H4 (cell line): Measurements from ENCODE around the gene SRSF6. TPM values are rescaled to one million over a fixed set of nuclear protein-coding genes. Genes with fewer than 3 reads are reported as not detected.
"Not testable (repeated sequence)": the region's sequence is repeated elsewhere in the genome, so short reads cannot be mapped to it uniquely, and the experiment has no call there.

ENCODE experiments used
- DNase-seq: peaks from one replicate; pipeline ENCODE4 v3.0.0-alpha.2; 2015; ENCODE audit warnings: low spot score
- total RNA-seq: library from RNA; depleted of rRNA; stranded (reverse); fragments of >200 nt; shearing (Covaris generic); gene quantifications from 2 replicates; pipeline ENCODE4 v1.2.3, GENCODE V29; 2014

SRSF6 gene
- total RNA-seq, 1 experiment from 2014 or later, result 41.9 TPM

DNA sequence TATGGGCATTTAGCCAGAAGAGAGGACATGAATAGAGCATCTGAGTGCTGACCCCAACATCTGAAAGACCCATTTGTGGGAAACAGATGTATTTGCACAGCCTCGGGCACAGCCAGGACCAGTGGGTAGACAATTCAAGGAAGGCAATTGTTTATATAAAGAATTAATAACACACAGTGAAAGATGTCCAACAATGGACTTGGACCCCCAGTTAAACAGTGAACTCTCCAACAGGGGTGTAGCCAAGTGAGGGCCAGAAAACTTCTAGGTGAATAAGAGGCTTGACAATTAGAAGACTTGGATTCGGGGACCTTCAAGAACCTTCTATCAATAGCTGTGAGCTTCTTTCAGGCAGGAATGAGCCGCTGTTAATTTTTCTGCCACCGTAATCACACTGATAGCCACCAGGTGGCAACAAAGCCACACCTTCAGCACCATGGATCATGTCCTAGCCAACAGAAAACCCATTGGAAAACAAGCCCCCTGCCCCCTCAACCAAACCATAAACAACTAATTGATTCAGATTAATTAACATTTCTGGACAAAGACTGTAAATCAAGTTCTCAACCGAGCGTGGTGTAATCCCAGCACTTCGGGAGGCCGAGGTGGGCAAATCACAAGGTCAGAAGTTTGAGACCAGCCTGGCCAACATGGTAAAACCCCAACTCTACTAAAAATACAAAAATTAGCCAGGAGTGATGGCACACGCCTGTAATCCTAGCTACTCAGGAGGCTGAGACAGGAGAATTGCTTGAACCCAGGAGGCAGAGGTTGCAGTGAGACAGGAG lies 8.8 kb upstream of the SRSF6 start:
- peak; percentile 35 for DNase-seq

DNA sequence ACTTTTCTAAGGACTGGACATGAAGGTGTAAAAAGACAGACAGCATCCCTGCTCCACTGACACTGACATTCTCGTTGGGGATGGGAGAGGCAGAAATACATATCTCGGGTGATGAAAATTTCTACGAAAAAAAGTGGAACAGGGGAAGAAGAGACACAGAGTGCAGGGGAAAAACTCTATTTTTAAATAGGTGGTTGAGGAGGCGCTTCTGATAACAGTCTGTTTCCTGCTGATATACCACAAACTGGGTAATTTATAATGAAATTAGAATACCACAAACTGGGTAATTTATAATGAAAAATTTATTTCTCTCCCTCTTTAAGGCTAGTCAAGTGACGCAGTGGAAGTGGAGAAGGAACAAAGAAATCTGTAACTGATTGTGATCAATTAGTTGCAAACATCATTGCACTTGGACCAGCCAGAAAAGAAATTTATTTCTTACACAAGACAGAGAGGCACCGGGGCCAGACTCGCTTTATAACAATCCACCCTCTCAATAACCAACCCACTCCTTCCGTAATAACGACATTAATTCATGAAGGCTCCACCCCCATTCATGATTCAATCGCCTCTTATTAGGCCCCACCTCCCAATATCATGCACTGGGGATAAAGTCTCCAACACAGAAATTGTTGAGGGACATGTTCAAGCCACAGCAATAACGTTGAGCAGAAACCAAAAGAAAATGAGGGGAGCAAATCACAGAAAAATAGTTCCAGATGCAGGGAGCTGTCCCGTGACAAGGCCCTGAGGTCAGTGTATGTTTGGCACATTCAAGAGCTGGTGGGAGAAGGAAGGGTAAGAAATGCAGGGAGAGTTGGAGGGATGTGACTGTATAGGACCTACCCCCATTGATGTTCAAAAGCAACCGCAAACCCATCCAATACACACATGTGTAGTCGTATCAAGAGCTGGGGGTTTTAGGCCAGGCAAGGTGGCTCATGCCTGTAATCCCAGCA lies 6.6 kb upstream of the SRSF6 start:
- DNase-seq, result no peak

DNA sequence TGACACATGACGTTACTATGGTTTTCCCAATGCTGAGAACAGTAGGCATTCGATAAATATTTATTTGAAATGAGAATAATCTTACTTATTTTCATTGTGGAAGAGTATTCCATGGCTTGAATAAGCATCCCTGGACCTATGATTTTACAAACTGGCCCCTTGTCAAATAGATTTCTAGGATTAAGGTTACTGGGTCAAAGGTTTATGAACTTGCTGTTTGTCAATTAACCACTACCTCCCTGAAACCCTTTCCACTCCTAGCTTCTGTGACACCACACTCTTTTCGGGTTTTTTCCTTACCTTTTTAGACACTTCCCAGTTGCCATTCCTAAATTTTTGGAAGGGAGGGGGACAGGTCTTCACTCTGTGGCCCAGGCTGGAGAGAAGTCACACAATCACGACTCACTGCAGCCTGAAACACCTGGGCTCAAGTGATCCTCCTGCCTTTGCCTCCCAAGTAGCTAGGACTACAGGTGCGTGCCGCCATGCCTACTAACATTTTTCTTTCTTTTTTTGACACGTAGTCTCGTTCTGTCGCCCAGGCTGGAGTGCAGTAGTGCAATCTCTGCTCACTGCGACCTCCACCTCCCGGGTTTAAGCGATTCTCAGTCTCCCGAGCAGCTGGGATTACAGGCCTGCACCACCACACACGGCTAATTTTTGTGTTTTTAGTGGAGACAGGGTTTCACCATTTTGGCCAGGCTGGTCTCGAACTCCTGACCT lies 5.1 kb upstream of the SRSF6 start:
- no peak for DNase-seq

DNA sequence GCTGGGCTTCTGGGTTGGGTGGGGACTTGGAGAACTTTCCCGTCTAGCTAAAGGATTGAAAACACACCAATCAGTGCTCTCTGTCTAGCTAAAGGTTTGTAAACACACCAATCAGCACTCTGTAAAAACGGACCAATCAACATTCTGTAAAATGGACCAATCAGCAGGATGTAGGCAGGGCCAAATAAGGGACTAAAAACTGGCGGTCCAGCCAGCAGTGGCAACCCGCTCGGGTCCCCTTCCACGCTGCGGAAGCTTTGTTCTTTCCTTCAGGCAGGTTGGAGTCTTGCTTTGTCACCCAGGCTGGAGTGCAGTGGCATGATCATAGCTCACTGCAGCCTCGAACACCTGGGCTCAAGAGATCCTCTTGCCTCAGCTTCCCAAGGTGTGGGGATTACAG lies 1.4 kb upstream of the SRSF6 start:
- not testable (repeated sequence) for DNase-seq

DNA sequence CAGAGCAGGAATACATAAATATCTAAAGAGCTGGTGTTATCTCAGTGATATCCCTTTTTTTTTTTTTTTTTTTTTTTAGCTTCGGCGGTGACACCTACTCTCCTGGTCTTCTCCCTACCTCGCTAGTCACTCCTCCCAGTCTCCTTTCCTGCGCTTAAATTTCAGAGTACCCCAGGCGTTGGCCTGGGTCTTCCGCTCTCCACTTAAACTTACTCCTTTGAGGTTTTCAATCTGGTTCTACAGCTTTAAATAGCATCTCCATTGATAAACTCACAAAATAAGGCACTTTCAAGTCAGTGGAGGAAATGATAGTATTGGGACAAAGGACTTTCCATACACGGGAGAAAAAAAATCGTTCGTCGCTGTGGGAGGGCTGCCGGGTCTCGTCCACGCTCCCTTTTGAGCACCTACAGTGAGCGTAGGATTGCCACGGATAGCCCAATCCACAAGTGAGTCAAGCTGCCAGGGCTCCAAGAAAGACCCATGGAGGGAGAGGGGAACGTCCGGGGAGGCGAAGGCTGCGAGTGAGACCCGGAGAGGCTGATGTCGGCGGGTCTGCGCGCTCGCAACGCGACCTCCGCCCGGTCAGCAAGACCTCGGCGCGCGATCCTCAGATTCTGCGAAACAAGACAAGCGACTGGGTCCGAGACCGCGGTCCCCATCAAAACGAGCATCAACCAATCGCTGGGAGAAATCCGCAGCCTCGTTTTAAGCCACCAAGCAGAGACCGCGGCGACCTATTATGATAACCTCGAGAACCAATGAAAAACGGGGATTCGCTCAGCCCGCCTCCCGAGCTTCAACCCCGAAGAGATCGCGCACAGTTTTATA lies 672 bp upstream of the SRSF6 start:
- DNase-seq, result peak; percentile 88

DNA sequence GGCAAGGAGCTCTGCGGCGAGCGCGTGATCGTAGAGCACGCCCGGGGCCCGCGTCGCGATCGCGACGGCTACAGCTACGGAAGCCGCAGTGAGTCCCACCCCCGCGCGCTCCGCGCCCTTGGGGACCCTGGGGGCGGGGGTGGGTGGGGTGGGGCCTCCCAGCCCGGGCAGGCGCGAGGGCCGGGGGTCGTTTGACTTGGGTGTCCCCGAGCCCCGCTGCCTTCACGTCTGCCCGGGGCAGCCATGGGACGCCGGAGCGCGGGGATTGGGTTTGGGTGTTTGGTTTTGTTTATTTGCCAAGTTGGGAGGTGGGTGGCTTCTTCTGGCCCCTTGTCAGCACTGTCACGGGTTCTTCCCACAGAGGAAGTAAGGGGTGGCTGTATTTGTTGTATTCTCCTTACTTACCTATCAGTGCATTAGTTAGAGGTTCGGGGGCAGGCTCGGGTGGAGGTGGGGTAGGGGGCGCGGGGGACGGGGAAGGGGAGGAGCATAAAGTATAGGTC lies 777 bp downstream of the SRSF6 start:
- DNase-seq, result no peak

DNA sequence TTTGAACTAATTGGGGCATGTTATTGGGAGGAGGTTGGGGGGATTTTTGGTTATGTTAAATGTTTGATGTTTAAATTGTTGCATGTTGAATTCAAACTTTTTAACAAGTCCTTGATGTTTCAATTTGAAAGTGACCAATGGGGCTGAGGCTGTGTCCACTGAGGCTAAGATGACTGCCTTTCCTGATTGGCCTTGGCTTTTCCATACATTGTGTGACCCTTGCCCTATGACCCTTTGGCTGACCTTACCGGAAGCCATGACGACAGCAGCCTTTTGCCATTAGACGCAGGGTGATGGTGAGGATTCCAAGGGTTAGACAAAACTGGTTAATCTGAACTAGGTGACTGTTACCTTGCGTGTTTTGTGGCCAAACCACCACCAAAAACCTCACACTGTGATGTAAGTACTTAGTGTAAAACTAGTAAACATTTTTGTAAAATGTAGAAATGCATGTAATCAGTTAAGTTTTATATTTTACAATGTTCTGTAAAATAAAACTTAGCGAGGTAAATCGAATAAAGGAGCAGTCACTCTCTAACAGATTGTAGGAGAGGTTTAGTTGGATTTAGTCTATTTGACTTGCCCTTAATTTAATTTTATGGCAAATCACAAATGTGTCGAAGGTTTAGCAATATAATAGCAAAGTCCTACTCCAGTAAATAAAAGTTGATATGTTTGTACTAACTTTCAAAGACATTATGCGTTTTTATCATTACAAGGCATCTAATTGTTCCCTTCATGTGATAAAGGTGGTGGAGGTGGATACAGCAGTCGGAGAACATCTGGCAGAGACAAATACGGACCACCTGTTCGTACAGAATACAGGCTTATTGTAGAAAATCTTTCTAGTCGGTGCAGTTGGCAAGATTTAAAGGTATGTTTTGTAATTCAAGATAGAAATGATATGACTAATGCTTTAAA lies 1.6 kb downstream of the SRSF6 start:
- no peak for DNase-seq

DNA sequence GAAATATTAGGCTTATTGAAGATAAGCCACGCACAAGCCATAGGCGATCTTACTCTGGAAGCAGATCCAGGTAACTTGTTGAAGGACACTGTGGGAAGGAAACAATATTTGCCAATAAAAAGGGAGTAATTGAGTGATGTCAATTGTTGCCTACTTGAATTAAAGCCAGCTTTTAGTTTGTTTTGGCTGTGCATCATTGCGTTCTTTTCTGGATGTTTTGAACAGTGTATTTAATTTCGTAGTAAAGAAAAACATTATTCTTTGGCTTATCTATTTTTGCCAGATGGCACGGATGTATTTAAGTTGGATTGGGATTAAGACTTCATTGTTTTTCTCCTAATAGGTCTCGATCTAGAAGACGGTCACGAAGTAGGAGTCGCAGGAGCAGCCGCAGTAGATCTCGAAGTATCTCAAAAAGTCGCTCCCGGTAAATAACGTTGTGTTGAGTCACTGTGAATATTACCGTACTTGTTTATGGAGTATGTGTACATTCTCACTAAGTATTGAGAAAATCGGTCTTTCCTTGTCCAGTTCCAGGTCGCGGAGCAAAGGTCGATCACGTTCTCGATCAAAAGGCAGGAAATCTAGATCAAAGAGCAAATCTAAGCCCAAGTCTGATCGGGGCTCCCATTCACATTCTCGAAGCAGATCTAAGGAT lies 2.6 kb downstream of the SRSF6 start:
- no peak for DNase-seq

DNA sequence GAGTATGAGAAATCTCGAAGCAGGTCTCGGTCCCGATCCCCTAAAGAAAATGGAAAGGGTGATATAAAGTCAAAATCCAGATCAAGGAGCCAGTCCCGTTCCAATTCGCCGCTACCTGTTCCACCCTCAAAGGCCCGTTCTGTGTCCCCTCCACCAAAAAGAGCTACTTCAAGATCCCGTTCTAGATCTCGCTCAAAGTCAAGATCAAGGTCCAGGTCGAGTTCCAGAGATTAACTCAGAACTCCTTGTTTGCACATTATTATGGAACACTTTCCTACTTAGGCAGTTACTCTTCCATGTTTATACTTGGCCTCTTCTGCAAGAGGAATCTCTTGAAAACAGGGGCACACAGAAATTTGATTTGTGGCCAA lies 3.1 kb downstream of the SRSF6 start:
- no peak for DNase-seq

DNA sequence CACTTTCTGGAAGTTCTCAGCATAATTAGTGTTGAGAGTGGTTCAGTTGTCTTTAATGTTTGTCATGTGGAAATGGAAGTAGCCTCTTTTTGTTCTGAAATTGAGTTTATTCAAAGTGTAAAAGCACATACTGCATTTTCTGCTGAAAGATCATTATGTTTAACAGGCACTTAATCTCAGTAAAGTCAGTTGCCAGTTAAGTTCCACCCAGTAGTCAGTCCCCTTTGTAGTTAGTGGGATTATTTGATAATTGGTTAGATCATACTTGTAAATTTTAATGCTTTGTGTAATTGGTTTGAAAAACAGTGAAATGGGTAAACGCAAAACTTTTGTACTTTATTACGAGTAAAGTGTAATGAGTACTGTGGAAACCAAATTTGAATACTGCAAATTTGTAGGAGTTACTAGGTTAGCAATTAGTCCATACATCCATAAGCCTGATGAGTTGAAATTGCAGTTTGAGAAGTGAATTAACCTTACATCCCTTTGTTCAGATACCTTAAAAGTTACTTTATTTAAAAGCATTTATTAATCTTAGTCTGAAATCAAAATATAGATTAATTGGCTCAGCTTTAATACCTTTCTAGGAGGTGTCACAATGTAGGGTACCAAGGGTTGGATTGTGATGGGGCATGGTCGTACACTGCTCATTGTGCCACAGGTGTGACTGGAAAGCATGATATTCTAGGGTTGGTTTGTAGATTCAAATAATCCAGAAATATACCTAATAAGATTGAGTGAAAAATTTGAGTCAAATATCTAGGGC lies 4.4 kb downstream of the SRSF6 start:
- DNase-seq, result no peak

DNA sequence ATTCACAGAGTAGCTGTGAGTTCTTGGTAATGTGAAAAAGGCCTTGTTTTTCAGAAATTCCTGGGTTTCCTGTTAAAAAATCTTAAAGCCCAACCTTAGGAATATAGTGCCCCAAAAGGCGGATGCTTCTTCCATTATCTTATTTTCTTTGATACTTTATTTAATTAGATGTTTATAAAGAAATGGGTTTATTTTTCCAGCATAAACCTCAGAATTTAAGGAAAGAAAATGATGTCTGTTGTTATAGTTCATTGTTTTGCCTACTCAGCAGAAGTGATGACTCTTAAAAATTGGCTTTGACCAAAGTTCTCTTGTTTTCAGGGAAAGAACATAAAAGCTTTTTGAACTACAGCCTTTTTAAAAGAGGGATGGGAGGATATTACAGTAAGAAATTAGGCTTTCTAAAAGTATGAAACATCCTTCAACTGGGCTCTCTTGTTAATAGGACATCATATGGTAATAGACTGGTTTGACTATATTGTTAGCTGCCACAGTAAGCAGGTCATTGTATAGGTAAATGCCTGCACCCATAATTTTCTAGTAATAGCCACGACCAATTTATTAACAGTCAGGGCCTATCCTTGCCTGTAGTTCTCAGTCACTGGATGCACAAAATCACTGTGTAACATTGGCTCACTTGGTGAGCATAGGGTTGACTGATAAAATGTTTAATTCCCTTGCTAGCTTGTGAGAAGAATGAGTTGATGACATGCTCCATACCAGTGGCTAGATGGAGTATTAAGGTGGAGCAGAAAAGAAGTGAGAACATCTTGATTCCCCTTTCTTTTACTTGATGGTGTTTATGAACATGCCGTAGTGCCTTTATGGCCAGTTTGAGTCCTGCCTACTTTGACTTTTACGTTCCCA lies 5.2 kb downstream of the SRSF6 start:
- DNase-seq, result no peak

DNA sequence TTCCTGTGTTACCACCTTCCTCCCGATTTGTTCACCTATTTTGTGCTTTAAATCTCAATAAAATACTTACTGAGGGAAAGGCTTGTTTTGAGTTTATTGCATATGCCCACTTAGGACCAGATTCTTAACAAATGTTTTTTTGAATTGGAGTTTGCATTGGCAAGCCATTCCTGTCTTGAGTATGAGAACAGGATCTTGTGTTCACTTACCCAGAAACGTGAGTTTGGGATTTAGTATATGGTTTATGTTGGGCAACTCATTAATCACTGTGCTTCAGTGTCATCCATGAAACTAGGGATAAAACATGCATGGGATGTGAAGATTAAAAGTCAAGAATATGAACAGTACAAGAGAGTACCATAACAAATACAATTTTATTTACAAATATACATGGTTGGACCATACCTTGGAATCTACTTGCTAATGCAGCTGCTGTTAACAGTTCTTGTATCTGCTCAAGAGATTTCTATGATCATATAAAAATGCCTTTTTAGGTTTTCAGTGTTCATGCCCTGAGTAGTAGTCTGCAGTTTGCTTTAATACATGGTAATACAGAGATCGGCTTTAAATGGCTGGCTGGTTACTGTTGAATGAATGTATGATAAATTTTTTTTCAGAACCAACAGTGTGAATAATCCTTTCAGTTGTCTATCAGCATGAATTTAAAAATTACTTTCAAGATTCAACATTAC lies 6.0 kb downstream of the SRSF6 start:
- no peak for DNase-seq

DNA sequence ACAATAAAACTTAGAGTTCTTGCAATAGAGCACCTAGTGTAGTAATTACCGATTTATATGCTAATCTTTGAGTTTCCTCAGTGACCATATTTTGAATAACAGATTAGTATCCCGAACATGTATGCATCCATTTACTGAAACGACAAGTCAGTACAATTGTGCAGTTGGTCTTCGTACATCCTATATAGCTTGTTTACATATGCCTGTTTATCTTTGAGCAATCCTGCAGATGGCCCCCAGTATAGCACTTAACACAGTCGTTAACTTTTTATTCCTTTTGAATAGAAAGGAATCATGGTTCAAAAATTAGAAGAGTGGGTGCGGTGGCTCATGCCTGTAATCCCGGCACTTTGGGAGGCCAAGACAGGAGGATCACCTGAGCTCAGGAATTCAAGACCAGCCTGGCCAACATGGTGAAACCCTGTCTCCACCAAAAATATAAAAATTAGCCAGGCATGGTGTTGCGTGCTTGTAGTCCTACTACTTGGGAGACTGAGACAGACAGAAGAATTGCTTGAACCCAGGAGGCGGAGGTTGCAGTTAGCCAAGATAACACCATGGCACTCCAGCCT lies 6.6 kb downstream of the SRSF6 start:
- DNase-seq, result no peak

DNA sequence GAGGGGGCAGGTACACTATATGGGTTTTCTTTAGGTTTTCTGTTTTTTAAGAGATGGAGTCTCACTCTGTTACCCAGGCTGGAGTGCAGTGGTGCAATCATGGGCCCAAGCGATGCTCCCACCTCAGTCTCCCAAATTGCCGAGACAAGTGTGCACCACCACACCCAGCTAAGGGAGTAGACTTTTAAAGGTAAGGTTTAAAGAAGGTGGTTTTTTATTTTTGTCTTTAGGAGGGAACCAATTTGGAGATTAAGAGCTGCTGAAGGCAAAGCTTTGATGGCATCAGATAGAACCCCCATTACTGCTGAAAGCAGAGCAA lies 7.9 kb downstream of the SRSF6 start:
- no peak for DNase-seq

DNA sequence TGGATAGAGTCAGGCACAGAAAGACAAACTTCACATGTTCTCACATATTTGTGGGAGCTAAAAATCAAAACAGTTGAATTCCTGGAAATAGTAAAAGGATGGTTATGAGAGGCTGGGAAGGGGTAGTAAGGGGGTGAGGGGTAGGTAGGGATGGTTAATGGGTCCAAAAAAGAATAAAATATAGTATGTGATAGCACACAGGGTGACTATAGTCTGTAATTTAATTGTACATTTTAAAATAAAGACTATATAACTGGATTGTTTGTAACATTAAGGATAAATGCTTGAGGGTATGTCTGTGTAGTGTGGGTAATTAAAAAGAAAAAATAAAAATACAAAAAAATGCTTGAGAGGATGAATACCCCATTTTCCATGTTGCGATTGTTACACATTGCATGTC lies 9.9 kb downstream of the SRSF6 start:
- DNase-seq, result no peak

DNA sequence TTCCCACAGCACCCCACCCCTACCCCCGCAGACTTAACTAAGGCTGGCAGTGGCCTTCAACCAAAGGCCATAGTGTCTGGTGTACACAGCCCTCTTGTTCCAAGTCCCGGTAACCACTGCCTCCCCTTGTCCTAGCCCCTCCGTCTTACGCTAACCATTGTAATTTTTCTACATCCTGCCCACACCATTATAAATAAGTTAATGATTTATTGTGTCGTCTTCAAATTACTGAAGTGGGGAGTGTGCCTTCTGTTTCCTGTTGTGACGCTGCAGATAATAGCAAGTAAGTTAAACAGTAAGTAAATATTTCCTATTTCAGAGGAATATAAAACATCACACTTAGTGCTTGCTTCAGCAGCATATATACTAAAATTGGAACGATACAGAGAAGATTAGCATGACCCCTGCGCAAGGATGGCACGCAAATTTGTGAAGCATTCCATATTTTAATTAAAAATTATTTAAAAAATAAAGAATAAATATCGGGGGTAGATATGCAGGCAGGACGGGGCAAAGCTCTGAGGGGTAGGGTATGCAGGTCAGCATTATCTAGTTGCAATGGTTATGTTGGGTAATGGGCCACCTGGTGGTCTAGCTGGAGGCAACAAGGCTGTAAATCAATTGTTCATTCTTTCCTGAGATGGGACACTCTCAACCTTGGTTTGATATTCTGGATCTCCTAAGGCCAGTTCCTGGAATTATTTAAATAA lies 15.1 kb downstream of the SRSF6 start:
- no peak for DNase-seq

DNA sequence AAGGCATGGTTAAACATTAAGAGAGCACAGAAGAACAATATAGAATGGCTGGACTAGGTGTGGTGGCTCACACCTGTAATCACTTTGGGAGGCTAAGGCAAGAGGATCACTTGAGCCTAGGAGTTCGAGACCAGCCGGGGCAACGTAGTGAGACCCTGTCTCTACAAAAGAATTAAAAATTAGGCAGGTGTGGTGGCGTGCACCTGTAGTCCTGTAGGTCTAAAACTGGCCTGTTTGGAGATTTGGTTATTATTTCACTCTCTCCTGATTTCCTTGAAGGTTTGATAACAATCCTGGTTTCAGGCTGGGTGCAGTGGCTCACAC lies 15.6 kb downstream of the SRSF6 start:
- DNase-seq, result no peak
